PFSK-1 (cell line): ENCODE data around the gene SCARB1.

Experiments
- FOXP2 ChIP-seq: optimal IDR thresholded peaks from 2 replicates; pipeline ENCODE3; 2011; ENCODE audit warnings: borderline replicate concordance, control low read depth, inconsistent platforms; ENCODE audit not compliant: insufficient read depth; ENCODE audit errors: extremely low read length, extremely low read depth
- POLR2AphosphoS5 ChIP-seq: IDR thresholded peaks from 2 replicates; pipeline ENCODE4 v1.6.1; 2012; ENCODE audit warnings: low read depth, mild to moderate bottlenecking, control low read depth, low read length, moderate library complexity
- REST ChIP-seq, 2 experiments: IDR thresholded peaks; 2 replicates each; pipeline versions ENCODE4 v1.6.1 to v1.8.0; 2011 to 2012; ENCODE audit warnings: low read depth in 2 of 2, low read length in 2 of 2, control low read depth in 1 of 2, inconsistent platforms in 1 of 2, mild to moderate bottlenecking in 1 of 2, moderate library complexity in 1 of 2; ENCODE audit not compliant: insufficient read depth in 1 of 2
- SIN3A ChIP-seq: IDR thresholded peaks from 2 replicates; pipeline ENCODE4 v1.6.1; 2012; ENCODE audit warnings: mild to moderate bottlenecking, low read length, moderate library complexity, borderline replicate concordance; ENCODE audit not compliant: insufficient read depth
- TAF1 ChIP-seq: IDR thresholded peaks from 2 replicates; pipeline ENCODE4 v1.6.1; 2012; ENCODE audit warnings: low read length, control low read depth, borderline replicate concordance; ENCODE audit not compliant: insufficient read depth

- TF ChIP-seq TAF1 (no peak), POLR2AphosphoS5 (no peak), SIN3A (no peak), REST (IDR thresholded peaks at IDR 0.05; ENCODE audit: insufficient read depth in 1 of 2, low read depth in 2 of 2, low read length in 2 of 2) (no peak), FOXP2 (no peak)
These were observed 103.1 kb downstream of the SCARB1 start for GRCh38 chr12:124760560-124760959.
